ENCODE results near the gene GLCCI1.

GLCCI1 gene

GRCh38 chr7:7957513-7957912, 11.1 kb upstream of the GLCCI1 start:
- no peak for DNase-seq (ENCODE audit: extremely low spot score)
- POLR2A ChIA-PET = interaction anchor here (1.1 kb wide), 1 partner anchor 10 kb away, joined by 4 read pairs; no protein-coding TSS in a partner anchor
- CTCF ChIA-PET = no interaction called here
- no peak for TF ChIP-seq ARNT (IDR thresholded peaks at IDR 0.05)

GRCh38 chr7:7959979-7960670, 8.5 kb upstream of the GLCCI1 start:
- POLR2A ChIA-PET = no interaction called here

GRCh38 chr7:7962851-7963250, 5.7 kb upstream of the GLCCI1 start:
- POLR2A ChIA-PET = interaction anchor here (1.0 kb wide), 1 partner anchor 322 kb away, joined by 3 read pairs; the partner anchor contains the start of gene UMAD1
- DNase-seq (ENCODE audit: extremely low spot score) = no peak
- CTCF ChIA-PET = no interaction called here
- TF ChIP-seq ZNF384 (IDR thresholded peaks at IDR 0.05) (no peak), PKNOX1 (IDR thresholded peaks at IDR 0.05) (no peak), FOXK2 (IDR thresholded peaks at IDR 0.05) (no peak), NFRKB (IDR thresholded peaks at IDR 0.05) (no peak), LEF1 (IDR thresholded peaks at IDR 0.05; ENCODE audit: borderline replicate concordance) (no peak), SUZ12 (IDR thresholded peaks at IDR 0.05) (no peak), L3MBTL2 (conservative IDR thresholded peaks at IDR 0.05) (no peak), BHLHE40 (IDR thresholded peaks at IDR 0.05; ENCODE audit: borderline replicate concordance) (no peak), FOXA1 (IDR thresholded peaks at IDR 0.05) (no peak), ARNT (IDR thresholded peaks at IDR 0.05) (no peak), SP1 (IDR thresholded peaks at IDR 0.05) (no peak), HDGF (IDR thresholded peaks at IDR 0.05; ENCODE audit: borderline replicate concordance) (no peak), CTBP1 (IDR thresholded peaks at IDR 0.05; ENCODE audit: borderline replicate concordance) (no peak), TARDBP (IDR thresholded peaks at IDR 0.05) (no peak), ELF4 (IDR thresholded peaks at IDR 0.05) (no peak), FOXM1 (IDR thresholded peaks at IDR 0.05; ENCODE audit: borderline replicate concordance) (no peak)

More at GRCh38 chr7:7959979-7960670, 8.5 kb upstream of the GLCCI1 start:
- TF ChIP-seq ZNF384 (IDR thresholded peaks at IDR 0.05) (no peak), ELF4 (IDR thresholded peaks at IDR 0.05) (no peak), FOXM1 (IDR thresholded peaks at IDR 0.05; ENCODE audit: borderline replicate concordance) (no peak), NFRKB (IDR thresholded peaks at IDR 0.05) (no peak), FOXA1 (IDR thresholded peaks at IDR 0.05) (no peak), PKNOX1 (IDR thresholded peaks at IDR 0.05) (no peak), FOXK2 (IDR thresholded peaks at IDR 0.05) (no peak), SUZ12 (IDR thresholded peaks at IDR 0.05) (no peak), CTBP1 (IDR thresholded peaks at IDR 0.05; ENCODE audit: borderline replicate concordance) (no peak), HDGF (IDR thresholded peaks at IDR 0.05; ENCODE audit: borderline replicate concordance) (no peak), BHLHE40 (IDR thresholded peaks at IDR 0.05; ENCODE audit: borderline replicate concordance) (no peak), SP1 (IDR thresholded peaks at IDR 0.05) (no peak), TARDBP (IDR thresholded peaks at IDR 0.05) (no peak), LEF1 (IDR thresholded peaks at IDR 0.05; ENCODE audit: borderline replicate concordance) (no peak), L3MBTL2 (conservative IDR thresholded peaks at IDR 0.05) (no peak), ARNT (IDR thresholded peaks at IDR 0.05) (no peak)
- CTCF ChIA-PET = no interaction called here
- no peak for DNase-seq (ENCODE audit: extremely low spot score)

- TF ChIP-seq PKNOX1 (IDR thresholded peaks at IDR 0.05) (no peak), ARNT (IDR thresholded peaks at IDR 0.05) (no peak), SP1 (IDR thresholded peaks at IDR 0.05) (no peak), FOXM1 (IDR thresholded peaks at IDR 0.05; ENCODE audit: borderline replicate concordance) (no peak), LEF1 (IDR thresholded peaks at IDR 0.05; ENCODE audit: borderline replicate concordance) (no peak), TARDBP (IDR thresholded peaks at IDR 0.05) (no peak), FOXK2 (IDR thresholded peaks at IDR 0.05) (no peak), ZNF384 (IDR thresholded peaks at IDR 0.05) (no peak), HDGF (IDR thresholded peaks at IDR 0.05; ENCODE audit: borderline replicate concordance) (no peak), ELF4 (IDR thresholded peaks at IDR 0.05) (no peak), NFRKB (IDR thresholded peaks at IDR 0.05) (no peak), FOXA1 (IDR thresholded peaks at IDR 0.05) (no peak)
- POLR2A ChIA-PET = no interaction called here
- CTCF ChIA-PET = no interaction called here
- no peak for DNase-seq (ENCODE audit: extremely low spot score)
Observed at GRCh38 chr7:7964250-7964649, 4.3 kb upstream of the GLCCI1 start.

- POLR2A ChIA-PET = no interaction called here
- TF ChIP-seq FOXK2 (IDR thresholded peaks at IDR 0.05) = no peak
- TF ChIP-seq LEF1 (IDR thresholded peaks at IDR 0.05; ENCODE audit: borderline replicate concordance) = no peak
- TF ChIP-seq SUZ12 (IDR thresholded peaks at IDR 0.05) = no peak
- TF ChIP-seq L3MBTL2 (conservative IDR thresholded peaks at IDR 0.05) = no peak
- no peak for TF ChIP-seq BHLHE40 (IDR thresholded peaks at IDR 0.05; ENCODE audit: borderline replicate concordance)
- TF ChIP-seq FOXM1 (IDR thresholded peaks at IDR 0.05; ENCODE audit: borderline replicate concordance) = no peak
- TF ChIP-seq ELF4 (IDR thresholded peaks at IDR 0.05) = no peak
- no peak for TF ChIP-seq ZNF384 (IDR thresholded peaks at IDR 0.05)
- no peak for TF ChIP-seq CTBP1 (IDR thresholded peaks at IDR 0.05; ENCODE audit: borderline replicate concordance)
- no peak for TF ChIP-seq SP1 (IDR thresholded peaks at IDR 0.05)
- no peak for TF ChIP-seq HDGF (IDR thresholded peaks at IDR 0.05; ENCODE audit: borderline replicate concordance)
- no peak for TF ChIP-seq NFRKB (IDR thresholded peaks at IDR 0.05)
- no peak for TF ChIP-seq TARDBP (IDR thresholded peaks at IDR 0.05)
- no peak for TF ChIP-seq ARNT (IDR thresholded peaks at IDR 0.05)
- no peak for TF ChIP-seq FOXA1 (IDR thresholded peaks at IDR 0.05)
- no peak for TF ChIP-seq PKNOX1 (IDR thresholded peaks at IDR 0.05)
- CTCF ChIA-PET = no interaction called here
- no peak for DNase-seq (ENCODE audit: extremely low spot score)
Observed at GRCh38 chr7:7964691-7965090, 3.9 kb upstream of the GLCCI1 start.

Data from HEK293T (cell line).